ENCODE data around the gene MRO.

MRO gene

GRCh38 chr18:50797142-50797541 is 22.7 kb downstream of the MRO start:
- Histone ChIP-seq H3K9me3 (no peaks in the 10 kb centered on the region), H3K36me3 (no peaks in the 10 kb centered on the region), H3K27me3 (peaks cover 63% of the 10 kb centered on the region), H3K4me1 (ENCODE audit: control insufficient read depth in 1 of 2, insufficient read depth in 1 of 2, low read depth in 1 of 2, low read length in 1 of 2) (no peaks in the 10 kb centered on the region), H3K27ac (no peak overlapping the region), H3K4me3 (ENCODE audit: low read depth in 1 of 2, low read length in 1 of 2) (no peak overlapping the region)
- TF ChIP-seq, protein P1, sequence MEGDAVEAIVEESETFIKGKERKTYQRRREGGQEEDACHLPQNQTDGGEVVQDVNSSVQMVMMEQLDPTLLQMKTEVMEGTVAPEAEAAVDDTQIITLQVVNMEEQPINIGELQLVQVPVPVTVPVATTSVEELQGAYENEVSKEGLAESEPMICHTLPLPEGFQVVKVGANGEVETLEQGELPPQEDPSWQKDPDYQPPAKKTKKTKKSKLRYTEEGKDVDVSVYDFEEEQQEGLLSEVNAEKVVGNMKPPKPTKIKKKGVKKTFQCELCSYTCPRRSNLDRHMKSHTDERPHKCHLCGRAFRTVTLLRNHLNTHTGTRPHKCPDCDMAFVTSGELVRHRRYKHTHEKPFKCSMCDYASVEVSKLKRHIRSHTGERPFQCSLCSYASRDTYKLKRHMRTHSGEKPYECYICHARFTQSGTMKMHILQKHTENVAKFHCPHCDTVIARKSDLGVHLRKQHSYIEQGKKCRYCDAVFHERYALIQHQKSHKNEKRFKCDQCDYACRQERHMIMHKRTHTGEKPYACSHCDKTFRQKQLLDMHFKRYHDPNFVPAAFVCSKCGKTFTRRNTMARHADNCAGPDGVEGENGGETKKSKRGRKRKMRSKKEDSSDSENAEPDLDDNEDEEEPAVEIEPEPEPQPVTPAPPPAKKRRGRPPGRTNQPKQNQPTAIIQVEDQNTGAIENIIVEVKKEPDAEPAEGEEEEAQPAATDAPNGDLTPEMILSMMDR (IDR thresholded peaks at IDR 0.05) = no peak

DNA sequence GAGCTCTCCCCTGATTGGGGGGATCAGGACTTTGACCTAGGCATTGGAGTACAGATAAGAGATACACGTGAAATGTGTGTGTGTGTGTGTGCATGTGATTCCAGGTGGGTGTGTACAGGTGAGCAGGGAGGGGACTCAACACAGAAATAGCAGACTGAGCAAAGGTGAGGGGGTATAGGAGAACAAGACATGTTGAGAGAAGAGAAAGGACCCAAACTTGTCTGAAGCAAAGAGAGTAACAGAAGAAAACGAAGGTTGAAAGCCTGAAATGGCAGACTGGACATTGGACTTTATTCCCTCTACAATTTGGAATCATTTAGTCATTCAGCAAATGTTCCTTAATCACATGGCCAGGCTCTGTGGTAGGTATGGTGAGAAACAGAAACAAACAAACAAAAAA is 23.3 kb downstream of the MRO start:
- no peaks in the 10 kb centered on the region for H3K36me3 ChIP-seq
- no peak overlapping the region for H3K27ac ChIP-seq
- no peaks in the 10 kb centered on the region for H3K4me1 ChIP-seq (ENCODE audit: control insufficient read depth in 1 of 2, insufficient read depth in 1 of 2, low read depth in 1 of 2, low read length in 1 of 2)
- TF ChIP-seq, protein P1 (IDR thresholded peaks at IDR 0.05) = no peak
- no peaks in the 10 kb centered on the region for H3K9me3 ChIP-seq
- no peak overlapping the region for H3K4me3 ChIP-seq (ENCODE audit: low read depth in 1 of 2, low read length in 1 of 2)
- H3K27me3 ChIP-seq = peaks cover 67% of the 10 kb centered on the region

DNA sequence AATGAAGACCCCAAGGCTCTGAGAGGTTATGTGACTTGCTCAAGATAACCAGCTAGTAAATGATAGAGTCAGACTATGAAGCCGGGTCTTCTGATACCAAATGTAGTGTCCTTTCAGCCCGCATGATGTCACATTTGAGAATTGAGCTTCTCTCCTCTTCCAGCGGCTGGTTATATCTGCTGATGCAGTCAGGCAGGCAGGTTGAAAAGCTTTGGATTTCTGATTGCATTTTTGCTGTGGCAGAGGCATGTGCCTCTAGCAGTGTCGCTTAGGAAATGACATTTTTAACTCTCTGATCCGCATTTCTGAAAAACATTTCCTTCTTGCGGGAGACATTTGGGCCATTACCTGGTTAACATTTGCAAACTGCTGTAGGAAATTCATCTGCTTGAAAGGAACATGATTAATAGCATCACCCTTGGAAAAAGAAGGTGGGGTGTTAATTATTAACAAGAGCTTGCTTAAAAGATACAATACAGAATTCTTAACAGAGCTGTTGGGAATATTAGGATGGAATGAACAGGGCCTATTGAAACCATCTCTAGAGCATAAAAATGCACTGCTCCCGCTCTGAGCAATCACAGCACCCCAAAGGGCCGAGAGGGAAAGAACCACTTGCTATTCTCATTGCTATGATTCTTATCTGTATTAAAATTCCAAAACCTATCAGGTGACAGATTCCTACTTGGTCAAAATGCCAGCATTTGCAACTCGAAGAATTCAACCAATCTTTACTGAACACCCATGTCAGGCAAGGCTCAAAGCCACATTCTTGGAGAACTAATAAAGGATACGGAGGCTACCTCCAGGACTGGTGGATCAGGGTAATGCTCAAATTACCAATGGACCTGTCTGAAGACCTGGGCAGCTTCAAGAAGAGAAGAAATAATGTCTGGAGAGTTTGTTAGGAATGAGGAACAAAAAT is 25.9 kb downstream of the MRO start:
- H3K27ac ChIP-seq = no peak overlapping the region
- no peaks in the 10 kb centered on the region for H3K4me1 ChIP-seq (ENCODE audit: control insufficient read depth in 1 of 2, insufficient read depth in 1 of 2, low read depth in 1 of 2, low read length in 1 of 2)
- no peak overlapping the region for H3K4me3 ChIP-seq (ENCODE audit: low read depth in 1 of 2, low read length in 1 of 2)
- no peaks in the 10 kb centered on the region for H3K36me3 ChIP-seq
- no peaks in the 10 kb centered on the region for H3K9me3 ChIP-seq
- peaks cover 56% of the 10 kb centered on the region for H3K27me3 ChIP-seq
- TF ChIP-seq, protein P1 (IDR thresholded peaks at IDR 0.05) = no peak

DNA sequence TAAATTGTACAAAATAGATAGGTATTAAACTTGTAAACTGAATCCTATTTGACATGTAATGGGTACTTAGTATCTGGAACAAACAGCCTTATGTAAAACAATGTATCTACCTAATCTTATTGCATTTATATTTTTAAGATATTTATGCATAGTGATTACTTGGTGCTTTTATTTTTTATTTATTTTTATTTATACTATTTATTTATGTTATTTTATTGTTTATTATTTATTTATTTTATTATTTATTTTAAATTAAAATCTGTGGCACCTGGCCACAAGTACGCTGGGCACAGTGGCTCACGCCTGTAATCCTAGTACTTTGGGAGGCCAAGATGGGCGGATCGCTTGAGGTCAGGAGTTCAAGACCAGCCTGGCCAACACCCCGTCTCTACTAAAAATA is 26.9 kb downstream of the MRO start:
- H3K9me3 ChIP-seq = no peaks in the 10 kb centered on the region
- no peak overlapping the region for H3K4me3 ChIP-seq (ENCODE audit: low read depth in 1 of 2, low read length in 1 of 2)
- no peaks in the 10 kb centered on the region for H3K4me1 ChIP-seq (ENCODE audit: control insufficient read depth in 1 of 2, insufficient read depth in 1 of 2, low read depth in 1 of 2, low read length in 1 of 2)
- TF ChIP-seq, protein P1 (IDR thresholded peaks at IDR 0.05) = no peak
- no peak overlapping the region for H3K27ac ChIP-seq
- peaks cover 46% of the 10 kb centered on the region for H3K27me3 ChIP-seq
- no peaks in the 10 kb centered on the region for H3K36me3 ChIP-seq

- no peaks in the 10 kb centered on the region for H3K4me1 ChIP-seq (ENCODE audit: control insufficient read depth in 1 of 2, insufficient read depth in 1 of 2, low read depth in 1 of 2, low read length in 1 of 2)
- TF ChIP-seq, protein P1 (IDR thresholded peaks at IDR 0.05) = no peak
- no peak overlapping the region for H3K27ac ChIP-seq
- no peaks in the 10 kb centered on the region for H3K9me3 ChIP-seq
- peaks cover 36% of the 10 kb centered on the region for H3K27me3 ChIP-seq
- no peaks in the 10 kb centered on the region for H3K36me3 ChIP-seq
- no peak overlapping the region for H3K4me3 ChIP-seq (ENCODE audit: low read depth in 1 of 2, low read length in 1 of 2)
Observed at GRCh38 chr18:50791599-50792438, 28.0 kb downstream of the MRO start.
